Right lobe of liver (tissue), 6 donors: ENCODE results near the gene CDRT4. TPM values are rescaled to one million over a fixed set of nuclear protein-coding genes. Genes with fewer than 3 reads are reported as not detected.

Source experiments
- ATAC-seq, 4 donors: fragments of 200-7000 bp; cut with Tn5 transposase; one replicate each; pipeline ENCODE4 v1.9.1; 2020; ENCODE audit warnings: mild to moderate bottlenecking in 4 of 4, moderate library complexity in 4 of 4
- DNase-seq, 3 donors: peaks; one replicate each; pipeline ENCODE4 v3.0.0-alpha.2; 2020
- H3K27ac ChIP-seq, 3 donors: fragments of 200-600 bp; one replicate each; pipeline ENCODE4 v1.8.0; 2022
- H3K27me3 ChIP-seq, 2 donors: fragments of 200-600 bp; one replicate each; pipeline ENCODE4 v1.8.0; 2022
- H3K36me3 ChIP-seq, 4 donors: fragments of 200-600 bp; sonication (generic) in 1 of 4; one replicate each; pipeline versions ENCODE4 v1.5.1 to v1.8.0; 2017 to 2022; ENCODE audit warnings: control low read depth in 1 of 4
- H3K4me1 ChIP-seq, 4 donors: fragments of 200-600 bp; sonication (generic) in 1 of 4; one replicate each; pipeline versions ENCODE4 v1.5.1 to v1.8.0; 2017 to 2022; ENCODE audit warnings: control low read depth in 1 of 4
- H3K4me3 ChIP-seq, 3 donors: fragments of 200-600 bp; one replicate each; pipeline ENCODE4 v1.8.0; 2022
- H3K9me3 ChIP-seq, 4 donors: fragments of 200-600 bp; sonication (generic) in 1 of 4; one replicate each; pipeline versions ENCODE4 v1.5.1 to v1.8.0; 2017 to 2022; ENCODE audit warnings: control low read depth in 1 of 4
- POLR2A ChIP-seq: fragments of 450-650 bp; IDR thresholded peaks from one replicate; pipeline ENCODE4 v1.6.1; 2017; ENCODE audit warnings: antibody characterized with exemption, mild to moderate bottlenecking
- WGBS: methylation state at CpG from one replicate; pipeline ENCODE4 v1.1.6; 2018; ENCODE audit warnings: low coverage, low lambda C conversion rate; ENCODE audit not compliant: insufficient coverage; ENCODE audit errors: missing lambda C conversion rate; 5-methylcytosine and 5-hydroxymethylcytosine counted together
- intact Hi-C, 2 donors: fragments of 100-400 bp; cut with DNase I; formaldehyde crosslinking; loops; one replicate each; pipeline versions ENCODE4 v1.11.2 to v1.14.1; 2022
- total RNA-seq, 6 experiments: library from RNA; depleted of rRNA in 2 of 6; stranded (reverse); fragments of >200 nt in 2 of 6; fragmentation: NEBNext Ultra II Directional in 3 of 6; extraction: Animal tissue kit (Norgen Biotek cat#: 25700) in 3 of 6; gene quantifications; one replicate each; pipeline versions ENCODE4 v1.1.0 to v1.2.4, GENCODE V29; 2016 to 2023
- TF ChIP-seq, protein P1 (sequence below), 4 donors: fragments of 200-600 bp in 3 of 4; fragments of 450-650 bp in 1 of 4; IDR thresholded peaks; one replicate each; pipeline versions ENCODE4 v1.5.1 to v1.8.0; 2016 to 2022; ENCODE audit warnings: antibody characterized with exemption in 4 of 4, mild to moderate bottlenecking in 2 of 4
- donor health status: DM: no; HTN: yes; CAD: no.
- donor health status: DM: no; HTN: no; CAD: no.
- donor health status: DM: no; HTN: no; CAD: no.
- donor health status: DM: no; HTN: yes; CAD: no.
- donor health status: DM: no; HTN: yes; CAD: no.

CDRT4 gene
- total RNA-seq, 6 experiments from 2014 or later, result 0.43 to 3.3 (median 1.3) TPM

DNA sequence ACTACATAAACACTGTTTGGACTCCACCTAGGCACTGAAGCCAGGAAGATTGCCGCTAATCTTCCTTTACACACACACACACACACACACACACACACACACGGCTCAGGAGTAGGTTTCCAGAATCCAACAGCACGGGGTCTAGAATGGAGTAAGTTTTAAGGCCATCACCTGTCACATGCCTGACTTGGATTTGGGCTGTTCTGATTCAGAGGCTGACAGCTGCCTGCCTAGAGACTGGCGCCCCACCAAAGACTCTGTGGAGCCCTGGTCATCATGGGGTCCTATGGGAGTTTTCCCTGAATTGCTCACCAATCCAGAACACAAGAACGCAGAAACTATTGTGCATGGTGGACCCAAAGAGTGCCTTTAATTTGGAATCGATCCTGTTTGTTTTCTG is 10.9 kb downstream of the CDRT4 start:
- TF ChIP-seq, protein P1, sequence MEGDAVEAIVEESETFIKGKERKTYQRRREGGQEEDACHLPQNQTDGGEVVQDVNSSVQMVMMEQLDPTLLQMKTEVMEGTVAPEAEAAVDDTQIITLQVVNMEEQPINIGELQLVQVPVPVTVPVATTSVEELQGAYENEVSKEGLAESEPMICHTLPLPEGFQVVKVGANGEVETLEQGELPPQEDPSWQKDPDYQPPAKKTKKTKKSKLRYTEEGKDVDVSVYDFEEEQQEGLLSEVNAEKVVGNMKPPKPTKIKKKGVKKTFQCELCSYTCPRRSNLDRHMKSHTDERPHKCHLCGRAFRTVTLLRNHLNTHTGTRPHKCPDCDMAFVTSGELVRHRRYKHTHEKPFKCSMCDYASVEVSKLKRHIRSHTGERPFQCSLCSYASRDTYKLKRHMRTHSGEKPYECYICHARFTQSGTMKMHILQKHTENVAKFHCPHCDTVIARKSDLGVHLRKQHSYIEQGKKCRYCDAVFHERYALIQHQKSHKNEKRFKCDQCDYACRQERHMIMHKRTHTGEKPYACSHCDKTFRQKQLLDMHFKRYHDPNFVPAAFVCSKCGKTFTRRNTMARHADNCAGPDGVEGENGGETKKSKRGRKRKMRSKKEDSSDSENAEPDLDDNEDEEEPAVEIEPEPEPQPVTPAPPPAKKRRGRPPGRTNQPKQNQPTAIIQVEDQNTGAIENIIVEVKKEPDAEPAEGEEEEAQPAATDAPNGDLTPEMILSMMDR (IDR thresholded peaks at IDR 0.05), result no peak
- no peak for TF ChIP-seq POLR2A
- no peaks in the 10 kb centered on the region for H3K27me3 ChIP-seq
- H3K27ac ChIP-seq, result no peak overlapping the region
- DNase-seq (no peak), ATAC-seq (no peak)
- H3K4me1 ChIP-seq, result no peaks in the 10 kb centered on the region
- H3K9me3 ChIP-seq, result no peaks in the 10 kb centered on the region
- intact Hi-C loops, result no loop called here
- no peaks in the 10 kb centered on the region for H3K36me3 ChIP-seq
- 77% methylated on average over 4 of the region's 6 CpGs for WGBS
- H3K4me3 ChIP-seq, result no peak overlapping the region

DNA sequence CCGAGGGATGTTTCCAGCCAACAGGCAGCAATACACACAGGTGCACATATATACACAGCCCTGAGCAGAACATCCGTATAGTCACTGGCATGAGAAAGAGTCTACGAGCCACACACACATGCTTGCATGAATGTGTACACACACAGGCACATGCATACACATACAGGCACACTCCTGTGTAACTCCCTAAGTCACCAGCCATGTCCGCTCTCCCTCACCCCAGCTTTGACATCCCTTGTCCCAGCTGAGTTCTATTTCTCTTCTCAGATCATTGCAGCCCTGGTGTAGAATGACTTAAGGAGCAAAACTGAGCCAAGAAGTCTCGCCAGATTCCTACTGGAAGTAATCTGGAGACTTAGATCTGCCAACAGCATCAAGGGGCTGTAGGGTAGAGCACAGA is 13.1 kb downstream of the CDRT4 start:
- 96% methylated on average over 4 of the region's 5 CpGs for WGBS
- Histone ChIP-seq H3K27me3 (no peaks in the 10 kb centered on the region), H3K4me3 (no peak overlapping the region), H3K4me1 (no peaks in the 10 kb centered on the region), H3K27ac (no peak overlapping the region), H3K36me3 (no peaks in the 10 kb centered on the region), H3K9me3 (no peaks in the 10 kb centered on the region)
- intact Hi-C loops, result no loop called here
- TF ChIP-seq, protein P1 (IDR thresholded peaks at IDR 0.05), result no peak
- TF ChIP-seq POLR2A, result no peak
- DNase-seq (no peak), ATAC-seq (no peak)

DNA sequence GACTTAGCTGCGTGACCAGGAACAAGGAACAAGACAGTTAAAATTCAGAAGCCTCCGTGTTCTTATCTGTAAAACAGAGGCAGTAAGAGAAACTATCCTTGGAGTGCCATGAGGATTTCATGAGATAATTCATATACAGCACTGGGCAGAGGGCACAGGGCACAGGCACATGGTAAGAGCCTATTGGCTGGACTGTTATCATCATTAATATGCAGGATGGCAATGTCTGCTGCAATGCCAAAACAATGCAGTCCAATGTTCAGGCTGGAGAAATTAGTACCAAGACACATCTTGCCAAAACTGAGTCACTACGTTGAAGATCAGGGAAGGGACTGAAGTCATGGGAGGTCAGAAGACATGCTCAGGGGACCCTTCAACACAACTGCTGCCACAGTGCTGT is 13.6 kb downstream of the CDRT4 start:
- no peak for ATAC-seq
- Histone ChIP-seq H3K4me1 (no peaks in the 10 kb centered on the region), H3K4me3 (no peak overlapping the region), H3K9me3 (no peaks in the 10 kb centered on the region), H3K36me3 (no peaks in the 10 kb centered on the region), H3K27me3 (no peaks in the 10 kb centered on the region), H3K27ac (no peak overlapping the region)
- intact Hi-C loops, result no loop called here
- 80% methylated on average over 3 of the region's 3 CpGs for WGBS
- DNase-seq, result no peak
- no peak for TF ChIP-seq POLR2A
- TF ChIP-seq, protein P1 (IDR thresholded peaks at IDR 0.05), result no peak

DNA sequence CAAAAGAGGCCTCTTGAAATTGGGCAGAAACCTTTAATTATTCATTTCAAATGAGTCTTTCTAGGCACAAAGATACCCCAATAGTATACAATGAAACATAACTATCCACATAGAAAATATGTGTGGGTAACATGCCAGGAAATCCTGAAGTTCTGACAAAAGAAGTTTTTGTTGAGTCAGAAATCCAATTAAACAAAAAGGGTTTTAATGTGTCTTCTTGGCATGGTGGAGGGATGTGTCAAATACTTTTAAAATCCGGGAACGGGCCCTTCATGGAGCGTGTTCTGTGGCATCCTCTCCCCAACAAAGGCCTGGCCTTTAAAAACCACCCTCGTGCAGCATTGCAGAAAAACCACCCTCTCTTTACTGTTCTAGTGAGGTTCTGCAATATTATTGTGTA is 14.2 kb downstream of the CDRT4 start:
- Histone ChIP-seq H3K36me3 (no peaks in the 10 kb centered on the region), H3K4me1 (no peaks in the 10 kb centered on the region), H3K27ac (no peak overlapping the region), H3K4me3 (no peak overlapping the region), H3K27me3 (no peaks in the 10 kb centered on the region), H3K9me3 (no peaks in the 10 kb centered on the region)
- DNase-seq, result no peak
- no peak for ATAC-seq
- intact Hi-C loops, result no loop called here
- WGBS, result 78% methylated on average over 4 of the region's 4 CpGs
- TF ChIP-seq POLR2A, result no peak
- TF ChIP-seq, protein P1 (IDR thresholded peaks at IDR 0.05), result no peak

DNA sequence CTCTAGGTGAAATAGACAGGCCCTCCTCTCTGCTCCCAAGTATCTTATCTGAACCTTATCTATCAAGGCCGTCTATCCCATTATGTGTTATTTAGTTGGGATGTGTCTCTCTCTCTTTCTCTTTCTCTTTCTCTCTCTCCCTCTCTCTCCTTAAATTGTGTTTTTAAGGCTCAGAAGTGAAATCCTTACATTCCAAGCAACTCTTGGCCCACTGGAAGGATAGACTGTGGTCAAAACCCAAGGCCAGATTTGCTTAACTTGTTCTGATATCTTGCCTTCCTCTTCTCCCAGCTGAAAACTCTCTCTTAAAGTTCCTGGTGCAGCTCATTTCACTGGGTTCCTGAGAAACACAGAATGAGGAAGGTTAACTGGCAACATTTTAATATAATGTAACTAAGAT is 14.7 kb downstream of the CDRT4 start:
- Histone ChIP-seq H3K27ac (no peak overlapping the region), H3K4me1 (no peaks in the 10 kb centered on the region), H3K36me3 (no peaks in the 10 kb centered on the region), H3K27me3 (no peaks in the 10 kb centered on the region), H3K9me3 (no peaks in the 10 kb centered on the region), H3K4me3 (no peak overlapping the region)
- no peak for DNase-seq
- 75% methylated on average over 1 of the region's 1 CpG for WGBS
- intact Hi-C loops, result no loop called here
- ATAC-seq, result no peak
- TF ChIP-seq, protein P1 (IDR thresholded peaks at IDR 0.05), result no peak
- no peak for TF ChIP-seq POLR2A
